Measurements from ENCODE around the gene SNW1. TPM values are rescaled to one million over a fixed set of nuclear protein-coding genes. Genes with fewer than 3 reads are reported as not detected.

The SNW1 gene
- total RNA-seq, 1 donor from 2014 or later: 105 TPM

DNA sequence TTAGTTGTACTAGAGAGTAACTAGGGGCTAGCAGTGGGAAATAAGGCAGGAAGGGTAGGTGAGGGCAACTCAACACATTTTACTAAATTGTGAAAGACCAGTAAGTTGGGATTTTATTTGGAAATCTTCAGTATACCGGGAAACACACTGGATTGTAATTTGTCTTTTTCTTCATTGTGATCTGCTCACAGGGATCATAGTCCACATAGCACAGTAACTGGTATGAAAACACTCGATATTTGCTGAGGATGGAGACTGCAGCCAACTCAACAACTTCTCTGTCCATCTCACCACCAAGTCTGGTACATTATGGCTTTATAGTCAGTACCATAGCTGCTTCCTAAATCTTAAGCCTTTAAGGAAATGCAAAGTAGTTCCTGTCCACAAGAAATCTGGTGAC is 50.6 kb downstream of the SNW1 start:
- Mint-ChIP-seq H3K9me3 (no peaks in the 10 kb centered on the region), H3K27ac (no peak overlapping the region), H3K4me3 (no peak overlapping the region), H3K4me1 (peaks cover 19% of the 10 kb centered on the region), H3K36me3 (peaks cover 7% of the 10 kb centered on the region), H3K27me3 (ENCODE audit: insufficient read depth, low read depth) (no peaks in the 10 kb centered on the region)
- H4K20me1 ChIP-seq (ENCODE audit: low read depth): peaks cover 47% of the 10 kb centered on the region
- H3K4me1 ChIP-seq: peaks cover 13% of the 10 kb centered on the region
- no peak overlapping the region for H3K9ac ChIP-seq
- H3K79me2 ChIP-seq (ENCODE audit: low read depth): peaks cover 98% of the 10 kb centered on the region
- no peak overlapping the region for H2AFZ ChIP-seq (replicated peaks)
- TF ChIP-seq EZH2 (IDR thresholded peaks at IDR 0.05) (no peak), EZH2phosphoT487 (IDR thresholded peaks at IDR 0.05) (no peak)
- no peak for DNase-seq (ENCODE audit: low spot score)
- H3K4me2 ChIP-seq: peak overlapping the region; percentile 96
- no peaks in the 10 kb centered on the region for H3K27me3 ChIP-seq
- peaks cover 11% of the 10 kb centered on the region for H3K36me3 ChIP-seq
- peaks cover 15% of the 10 kb centered on the region for H3F3A ChIP-seq (ENCODE audit: low read depth)
- no peak overlapping the region for H3K4me3 ChIP-seq
- H3K27ac ChIP-seq: no peak overlapping the region
- no peaks in the 10 kb centered on the region for H3K9me3 ChIP-seq (ENCODE audit: low read depth)

DNA sequence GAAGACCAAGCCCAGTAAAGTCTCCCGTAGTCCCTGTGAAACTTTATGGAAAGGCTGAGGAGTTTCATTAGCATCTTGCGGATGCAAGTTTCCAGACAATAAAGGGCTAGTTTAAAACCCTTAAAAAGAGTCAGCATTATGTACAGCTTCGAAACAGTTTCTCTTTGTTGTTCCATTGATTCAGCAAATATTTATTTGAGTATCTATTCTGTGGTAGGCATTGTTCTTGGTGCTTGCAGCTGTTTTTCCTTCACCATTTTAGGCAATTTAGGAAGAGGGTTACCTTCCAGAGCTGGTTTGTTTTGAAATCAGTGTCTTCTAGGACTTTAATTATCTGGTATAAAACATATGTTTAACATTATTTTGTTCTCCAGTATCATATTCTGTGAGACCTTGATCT is 51.5 kb downstream of the SNW1 start:
- Mint-ChIP-seq H3K27me3 (ENCODE audit: insufficient read depth, low read depth) (no peaks in the 10 kb centered on the region), H3K9me3 (no peaks in the 10 kb centered on the region), H3K4me3 (peak overlapping the region; percentile 99), H3K27ac (no peak overlapping the region), H3K36me3 (no peaks in the 10 kb centered on the region), H3K4me1 (peaks cover 19% of the 10 kb centered on the region)
- Histone ChIP-seq H3K9ac (peak overlapping the region; percentile 94), H3K4me3 (peak overlapping the region; percentile 96), H3K27me3 (no peaks in the 10 kb centered on the region), H3K27ac (no peak overlapping the region), H3K4me1 (peaks cover 13% of the 10 kb centered on the region), H4K20me1 (ENCODE audit: low read depth) (peaks cover 39% of the 10 kb centered on the region), H3K36me3 (peaks cover 10% of the 10 kb centered on the region), H3F3A (ENCODE audit: low read depth) (peaks cover 12% of the 10 kb centered on the region), H3K79me2 (ENCODE audit: low read depth) (peaks cover 97% of the 10 kb centered on the region), H3K9me3 (ENCODE audit: low read depth) (no peaks in the 10 kb centered on the region), H3K4me2 (peak overlapping the region; percentile 96), H2AFZ (replicated peaks) (no peak overlapping the region)
- no peak for TF ChIP-seq EZH2 (IDR thresholded peaks at IDR 0.05)
- no peak for TF ChIP-seq EZH2phosphoT487 (IDR thresholded peaks at IDR 0.05)
- TF ChIP-seq CTCF (IDR thresholded peaks at IDR 0.05): no peak
- DNase-seq (ENCODE audit: low spot score): no peak

GRCh38 chr14:77708749-77709148 is 52.2 kb downstream of the SNW1 start:
- H2AFZ ChIP-seq (replicated peaks): no peak overlapping the region

More at GRCh38 chr14:77708749-77709148, 52.2 kb downstream of the SNW1 start:
- no peaks in the 10 kb centered on the region for H3K27me3 ChIP-seq
- H3K9me3 ChIP-seq (ENCODE audit: low read depth): no peaks in the 10 kb centered on the region
- peak overlapping the region; percentile 94 for H3K9ac ChIP-seq
- peaks cover 36% of the 10 kb centered on the region for H4K20me1 ChIP-seq (ENCODE audit: low read depth)
- Mint-ChIP-seq H3K4me1 (peaks cover 19% of the 10 kb centered on the region), H3K4me3 (peak overlapping the region; percentile 99), H3K36me3 (no peaks in the 10 kb centered on the region), H3K9me3 (no peaks in the 10 kb centered on the region), H3K27ac (peak overlapping the region; percentile 99), H3K27me3 (ENCODE audit: insufficient read depth, low read depth) (no peaks in the 10 kb centered on the region)
- peak overlapping the region; percentile 96 for H3K4me2 ChIP-seq
- H3K36me3 ChIP-seq: peaks cover 10% of the 10 kb centered on the region
- H3K79me2 ChIP-seq (ENCODE audit: low read depth): peaks cover 90% of the 10 kb centered on the region
- peak overlapping the region; percentile 96 for H3K4me3 ChIP-seq
- TF ChIP-seq EZH2phosphoT487 (IDR thresholded peaks at IDR 0.05): no peak
- TF ChIP-seq CTCF (IDR thresholded peaks at IDR 0.05): no peak
- TF ChIP-seq EZH2 (IDR thresholded peaks at IDR 0.05): no peak
- peaks cover 13% of the 10 kb centered on the region for H3K4me1 ChIP-seq
- no peak overlapping the region for H3K27ac ChIP-seq
- peaks cover 6% of the 10 kb centered on the region for H3F3A ChIP-seq (ENCODE audit: low read depth)
- no peak for DNase-seq (ENCODE audit: low spot score)
